GM18498 (cell line): Measurements from ENCODE around the gene CDKN2B-AS1.
"Not testable (repeated sequence)": the region's sequence is repeated elsewhere in the genome, so short reads cannot be mapped to it uniquely, and the experiment has no call there.

Experiments
- ATAC-seq: cut with Tn5 transposase; IDR thresholded peaks from one replicate; pipeline ENCODE4 v1.9.1; 2021; ENCODE audit warnings: mild to moderate bottlenecking, moderate library complexity; ENCODE audit not compliant: unreplicated experiment

Gene CDKN2B-AS1

GRCh38 chr9:22041344-22041743, 46.8 kb downstream of the CDKN2B-AS1 start:
- no peak for ATAC-seq

GRCh38 chr9:22041775-22042174, 47.2 kb downstream of the CDKN2B-AS1 start:
- ATAC-seq, result no peak

- ATAC-seq, result no peak
These were observed 49.3 kb downstream of the CDKN2B-AS1 start for GRCh38 chr9:22043928-22044327.

- no peak for ATAC-seq
These were observed 50.0 kb downstream of the CDKN2B-AS1 start for GRCh38 chr9:22044583-22044982.

GRCh38 chr9:22045423-22045822, 50.8 kb downstream of the CDKN2B-AS1 start:
- no peak for ATAC-seq

- no peak for ATAC-seq
These were observed 51.8 kb downstream of the CDKN2B-AS1 start for GRCh38 chr9:22046243-22046885.

- ATAC-seq, result no peak
These were observed 53.0 kb downstream of the CDKN2B-AS1 start for GRCh38 chr9:22047596-22047995.

GRCh38 chr9:22049411-22049810, 54.8 kb downstream of the CDKN2B-AS1 start:
- ATAC-seq, result no peak

- peak; percentile 84 for ATAC-seq
These were observed 56.3 kb downstream of the CDKN2B-AS1 start for GRCh38 chr9:22050924-22051323.

GRCh38 chr9:22052376-22052945, 57.9 kb downstream of the CDKN2B-AS1 start:
- ATAC-seq, result no peak

GRCh38 chr9:22053178-22053577, 58.6 kb downstream of the CDKN2B-AS1 start:
- ATAC-seq, result no peak

GRCh38 chr9:22054076-22054475, 59.5 kb downstream of the CDKN2B-AS1 start:
- ATAC-seq, result no peak

GRCh38 chr9:22054529-22054928, 59.9 kb downstream of the CDKN2B-AS1 start:
- ATAC-seq, result no peak

- ATAC-seq, result no peak
These were observed 60.5 kb downstream of the CDKN2B-AS1 start for GRCh38 chr9:22055090-22055489.

GRCh38 chr9:22056402-22056801, 61.8 kb downstream of the CDKN2B-AS1 start:
- ATAC-seq, result no peak

- not testable (repeated sequence) for ATAC-seq
These were observed 63.4 kb downstream of the CDKN2B-AS1 start for GRCh38 chr9:22057972-22058371.

GRCh38 chr9:22060831-22061383, 66.3 kb downstream of the CDKN2B-AS1 start:
- no peak for ATAC-seq

- ATAC-seq, result no peak
These were observed 70.4 kb downstream of the CDKN2B-AS1 start for GRCh38 chr9:22064957-22065356.

- no peak for ATAC-seq
These were observed 71.0 kb downstream of the CDKN2B-AS1 start for GRCh38 chr9:22065431-22066200.

- ATAC-seq, result no peak
These were observed 72.6 kb downstream of the CDKN2B-AS1 start for GRCh38 chr9:22067196-22067595.

GRCh38 chr9:22068369-22068768, 73.8 kb downstream of the CDKN2B-AS1 start:
- no peak for ATAC-seq

GRCh38 chr9:22073349-22073748, 78.8 kb downstream of the CDKN2B-AS1 start:
- no peak for ATAC-seq
